Lower lobe of right lung (tissue), 2 donors: ENCODE measurements around the gene TMC8. TPM values are rescaled to one million over a fixed set of nuclear protein-coding genes. Genes with fewer than 3 reads are reported as not detected.
A peak's percentile ranks its signal among the peaks of the same experiment; 100 is the strongest.

Experiments
- ATAC-seq, 2 donors: fragments of 200-7000 bp; cut with Tn5 transposase; one replicate each; pipeline ENCODE4 v1.9.1; 2020 to 2022; ENCODE audit warnings: mild to moderate bottlenecking in 2 of 2, moderate library complexity in 2 of 2
- DNase-seq: peaks from one replicate; pipeline ENCODE4 v3.0.0-alpha.2; 2020
- H3K27ac ChIP-seq: fragments of 200-600 bp; one replicate; pipeline ENCODE4 v1.8.0; 2022
- H3K27me3 ChIP-seq: fragments of 200-600 bp; one replicate; pipeline ENCODE4 v1.8.0; 2022; ENCODE audit warnings: low read depth
- H3K36me3 ChIP-seq: fragments of 200-600 bp; one replicate; pipeline ENCODE4 v1.8.0; 2022; ENCODE audit warnings: mild to moderate bottlenecking
- H3K4me1 ChIP-seq: fragments of 200-600 bp; one replicate; pipeline ENCODE4 v1.8.0; 2022
- H3K4me3 ChIP-seq: fragments of 200-600 bp; one replicate; pipeline ENCODE4 v1.8.0; 2022; ENCODE audit warnings: mild to moderate bottlenecking
- H3K9me3 ChIP-seq: fragments of 200-600 bp; one replicate; pipeline ENCODE4 v1.8.0; 2022
- CTCF ChIP-seq: fragments of 200-600 bp; IDR thresholded peaks from one replicate; pipeline ENCODE4 v1.8.0; 2022; ENCODE audit warnings: antibody characterized with exemption, mild to moderate bottlenecking
- intact Hi-C: fragments of 100-400 bp; cut with DNase I; formaldehyde crosslinking; loops from one replicate; pipeline ENCODE4 v1.11.0; 2022
- total RNA-seq: library from RNA; stranded (reverse); fragmentation: NEBNext Ultra II Directional; extraction: Animal tissue kit (Norgen Biotek cat#: 25700); gene quantifications from one replicate; pipeline ENCODE4 v1.2.1, GENCODE V29; 2021
- donor health status: DM: no; HTN: yes; CAD: no; lungs with severe emphysema.

Gene TMC8
- total RNA-seq, 1 donor from 2014 or later = 33.8 TPM

DNA sequence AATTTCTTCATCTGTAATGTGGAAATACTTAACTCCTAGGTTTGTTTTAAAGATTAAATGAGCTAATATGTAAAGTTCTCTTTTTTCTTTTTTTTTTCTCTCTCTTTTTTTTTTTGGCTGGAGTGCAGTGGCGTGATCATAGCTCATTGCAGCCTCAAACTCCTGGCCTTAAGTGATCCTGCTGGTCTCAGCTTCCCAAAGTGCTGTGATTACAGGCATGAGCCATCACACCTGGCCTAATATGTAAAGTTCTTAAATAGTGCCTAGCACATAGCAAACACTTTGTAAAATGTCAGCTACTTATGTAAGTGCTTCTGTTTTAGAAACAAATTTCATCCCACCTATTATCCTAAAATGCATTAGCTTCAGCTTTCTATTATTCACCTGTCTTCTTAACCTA lies 42.0 kb upstream of the TMC8 start:
- Histone ChIP-seq H3K9me3 (no peaks in the 10 kb centered on the region), H3K4me3 (no peak overlapping the region), H3K4me1 (no peaks in the 10 kb centered on the region), H3K27ac (no peak overlapping the region), H3K36me3 (peaks cover 77% of the 10 kb centered on the region), H3K27me3 (no peaks in the 10 kb centered on the region)
- DNase-seq (no peak), ATAC-seq (no peak)
- intact Hi-C loops = no loop called here
- no peak for TF ChIP-seq CTCF

GRCh38 chr17:78089576-78090281 lies 40.8 kb upstream of the TMC8 start:
- peaks cover 79% of the 10 kb centered on the region for H3K36me3 ChIP-seq

DNA sequence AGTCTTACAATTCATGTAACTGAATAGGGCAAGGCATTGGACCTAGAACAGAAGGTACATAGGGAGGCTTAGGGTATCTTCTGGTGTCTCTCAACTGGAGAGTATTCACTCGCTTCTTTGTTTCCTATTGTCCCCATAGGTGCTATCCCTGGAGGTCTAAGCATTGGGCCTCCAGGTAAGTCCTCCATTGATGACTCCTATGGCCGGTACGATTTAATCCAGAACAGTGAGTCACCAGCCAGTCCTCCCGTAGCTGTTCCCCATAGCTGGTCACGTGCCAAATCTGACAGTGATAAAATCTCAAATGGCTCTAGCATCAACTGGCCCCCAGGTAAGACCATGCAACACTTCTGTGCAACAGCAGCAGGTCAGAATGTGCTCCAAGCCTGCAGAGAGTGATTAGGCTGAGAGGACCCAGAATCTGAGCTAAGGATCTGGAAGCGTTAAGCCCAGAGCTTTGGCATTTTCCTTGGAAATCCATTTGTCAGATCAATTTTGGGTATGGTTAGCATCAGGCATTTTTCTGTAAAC lies 37.7 kb upstream of the TMC8 start:
- ATAC-seq = no peak
- intact Hi-C loops = no loop called here
- TF ChIP-seq CTCF = no peak
- Histone ChIP-seq H3K27me3 (no peaks in the 10 kb centered on the region), H3K36me3 (peaks cover 93% of the 10 kb centered on the region), H3K27ac (no peak overlapping the region), H3K4me1 (no peaks in the 10 kb centered on the region), H3K4me3 (no peak overlapping the region), H3K9me3 (no peaks in the 10 kb centered on the region)
- DNase-seq = no peak

More at GRCh38 chr17:78089576-78090281, 40.8 kb upstream of the TMC8 start:
- Histone ChIP-seq H3K4me1 (no peaks in the 10 kb centered on the region), H3K9me3 (no peaks in the 10 kb centered on the region), H3K27me3 (no peaks in the 10 kb centered on the region), H3K4me3 (no peak overlapping the region), H3K27ac (peak overlapping the region; percentile 8)
- ATAC-seq (peak; percentile 52 to 56), DNase-seq (no peak)
- no peak for TF ChIP-seq CTCF
- intact Hi-C loops = no loop called here

GRCh38 chr17:78095035-78095434 lies 35.5 kb upstream of the TMC8 start:
- ATAC-seq = no peak
- Histone ChIP-seq H3K9me3 (no peaks in the 10 kb centered on the region), H3K36me3 (peaks cover 100% of the 10 kb centered on the region), H3K4me3 (no peak overlapping the region), H3K27me3 (no peaks in the 10 kb centered on the region), H3K4me1 (no peaks in the 10 kb centered on the region), H3K27ac (no peak overlapping the region)
- intact Hi-C loops = no loop called here
- no peak for TF ChIP-seq CTCF
- no peak for DNase-seq

GRCh38 chr17:78096093-78096492 lies 34.5 kb upstream of the TMC8 start:
- intact Hi-C loops = no loop called here

More at GRCh38 chr17:78096093-78096492, 34.5 kb upstream of the TMC8 start:
- H3K4me1 ChIP-seq = no peaks in the 10 kb centered on the region
- no peak overlapping the region for H3K4me3 ChIP-seq
- ATAC-seq (no peak), DNase-seq (no peak)
- no peaks in the 10 kb centered on the region for H3K9me3 ChIP-seq
- no peak overlapping the region for H3K27ac ChIP-seq
- no peaks in the 10 kb centered on the region for H3K27me3 ChIP-seq
- H3K36me3 ChIP-seq = peaks cover 96% of the 10 kb centered on the region
- no peak for TF ChIP-seq CTCF
